Skin epidermis (tissue), 12 donors: Measurements from ENCODE around the gene SELENON.

Experiments
- H3K27ac ChIP-seq, 21 experiments: fragments of 200-600 bp; sonication (generic) in 11 of 21; one replicate each; pipeline ENCODE4 v1.5.0; 2020; ENCODE audit warnings: mild to moderate bottlenecking in 3 of 21, inconsistent platforms in 2 of 21, moderate library complexity in 2 of 21
- H3K4me3 ChIP-seq, 7 experiments: fragments of 200-600 bp; sonication (generic) in 2 of 7; one replicate each; pipeline ENCODE4 v1.5.0; 2020; ENCODE audit warnings: inconsistent platforms in 2 of 7, mild to moderate bottlenecking in 2 of 7, moderate library complexity in 1 of 7

SELENON gene

GRCh38 chr1:25804964-25805862 is 5.2 kb downstream of the SELENON start:
- Histone ChIP-seq H3K27ac (peak overlapping the region in 11 of 21 experiments; percentile 7 to 71 (median 60)), H3K4me3 (no peak overlapping the region)

DNA sequence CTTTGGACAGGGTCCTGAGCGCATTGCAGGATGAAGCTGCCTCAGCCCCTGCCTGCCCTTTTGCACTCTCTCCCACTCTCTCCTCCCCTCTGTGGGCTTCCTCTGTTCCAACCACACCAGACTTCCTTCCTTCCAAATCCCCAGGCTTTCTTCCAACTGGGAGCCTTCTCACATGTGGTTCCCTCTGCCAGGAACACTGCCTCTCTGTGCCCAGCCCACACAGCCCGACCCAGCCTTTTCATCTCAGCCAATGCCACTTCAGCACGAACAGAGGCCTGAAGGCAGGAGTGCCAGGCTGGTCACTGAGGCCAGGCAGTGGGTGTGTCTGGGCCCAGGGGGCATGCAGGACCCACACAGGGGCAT is 5.9 kb downstream of the SELENON start:
- Histone ChIP-seq H3K27ac (peak overlapping the region in 12 of 21 experiments; percentile 23 to 73 (median 62)), H3K4me3 (no peak overlapping the region)

DNA sequence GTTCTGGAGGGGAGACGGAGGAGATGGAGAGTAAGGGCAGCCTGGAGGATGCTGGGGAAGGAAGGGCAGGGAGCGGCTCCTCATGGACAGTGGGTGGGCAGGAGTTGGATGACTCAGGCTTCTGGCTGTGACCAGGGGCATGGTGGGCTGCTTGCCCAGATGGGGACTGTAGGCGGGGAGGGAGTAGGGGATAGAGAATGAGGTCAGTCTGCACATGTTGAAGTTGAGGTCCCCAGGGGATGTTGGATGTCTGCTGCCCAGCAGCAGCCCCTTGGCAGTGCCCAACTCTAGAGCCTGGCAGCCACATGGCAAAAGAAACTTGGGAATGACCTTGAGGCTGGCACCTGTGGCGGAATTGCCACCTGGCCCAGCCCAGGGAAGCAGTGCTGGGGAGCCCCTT is 6.4 kb downstream of the SELENON start:
- H3K27ac ChIP-seq = peak overlapping the region in 12 of 21 experiments; percentile 6 to 73 (median 62)
- no peak overlapping the region for H3K4me3 ChIP-seq

DNA sequence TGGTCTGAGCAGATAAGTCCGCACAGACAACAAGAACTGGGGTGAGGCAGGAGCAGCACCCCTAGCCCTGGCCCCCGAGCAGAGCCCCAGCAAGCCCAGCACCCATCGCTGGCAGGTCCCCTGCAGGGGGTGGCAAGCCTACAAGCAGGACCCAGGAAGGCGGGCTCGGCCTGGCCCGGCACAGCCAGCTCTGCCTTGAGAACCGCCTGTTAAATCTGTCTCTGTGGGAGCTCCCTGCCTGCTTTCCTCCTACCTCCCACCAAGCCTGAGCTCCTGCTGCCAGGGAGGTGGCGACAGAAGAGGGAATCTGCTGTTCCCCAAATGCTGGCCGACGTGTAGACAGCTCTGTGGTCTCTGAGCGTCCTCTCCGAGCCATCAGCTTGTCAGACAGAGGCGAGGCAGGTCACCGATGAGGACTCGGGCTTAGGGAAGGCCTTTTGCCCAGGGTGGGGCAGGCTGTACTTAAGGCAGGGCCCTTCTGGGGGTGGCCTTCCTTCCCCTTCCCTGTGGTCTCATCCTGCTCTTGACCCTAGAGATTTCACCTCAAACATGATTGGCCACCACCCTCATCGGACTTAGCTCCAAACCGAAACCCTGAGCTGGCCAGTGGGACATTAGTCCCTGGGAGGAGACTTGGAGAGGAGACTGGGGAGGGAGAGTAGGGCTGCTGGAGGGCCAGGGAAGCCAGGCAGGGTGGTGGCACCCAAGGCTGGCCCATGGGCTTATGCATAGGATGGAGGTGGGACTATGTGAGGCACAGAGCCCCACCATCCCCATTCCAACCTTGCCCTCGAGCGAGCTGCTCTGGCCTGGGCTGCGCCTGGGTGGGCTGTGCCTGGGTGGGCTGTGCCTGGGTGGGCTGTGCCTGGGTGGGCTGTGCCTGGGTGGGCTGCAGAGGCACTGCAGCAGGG is 7.7 kb downstream of the SELENON start:
- peak overlapping the region in 5 of 21 experiments; percentile 16 to 28 (median 18) for H3K27ac ChIP-seq
- no peak overlapping the region for H3K4me3 ChIP-seq

DNA sequence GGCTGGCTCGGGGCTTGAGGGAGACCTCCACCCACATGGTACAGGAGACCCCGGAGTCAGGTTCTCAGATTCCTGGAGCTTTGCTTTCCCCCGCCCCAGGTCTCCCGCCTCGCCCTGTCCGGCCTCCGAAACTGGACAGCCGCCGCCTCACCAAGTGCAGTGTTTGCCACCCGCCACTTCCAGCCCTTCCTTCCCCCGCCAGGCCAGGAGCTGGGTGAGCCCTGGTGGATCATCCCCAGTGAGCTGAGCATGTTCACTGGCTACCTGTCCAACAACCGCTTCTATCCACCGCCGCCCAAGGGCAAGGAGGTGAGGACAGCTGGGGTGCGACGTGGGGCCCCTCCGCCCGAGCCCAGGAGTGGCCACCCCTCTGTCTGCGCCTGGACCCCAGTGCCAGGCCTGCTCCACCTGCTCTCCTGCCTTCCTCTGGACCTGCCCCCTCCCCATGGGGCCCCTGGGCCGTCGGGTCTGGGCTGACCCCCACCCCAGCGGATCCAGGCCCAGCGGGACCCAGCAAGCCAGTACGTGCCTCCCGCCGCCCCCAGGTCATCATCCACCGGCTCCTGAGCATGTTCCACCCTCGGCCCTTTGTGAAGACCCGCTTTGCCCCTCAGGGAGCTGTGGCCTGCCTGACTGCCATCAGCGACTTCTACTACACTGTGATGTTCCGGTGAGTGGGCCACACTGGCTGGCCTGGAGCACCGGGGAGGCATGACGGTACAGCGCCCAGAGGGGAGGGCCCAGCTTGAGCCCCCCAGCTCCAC is 8.7 kb downstream of the SELENON start:
- no peak overlapping the region for H3K4me3 ChIP-seq
- peak overlapping the region in 2 of 21 experiments; percentile 28 to 39 for H3K27ac ChIP-seq

GRCh38 chr1:25809283-25809926 is 9.4 kb downstream of the SELENON start:
- Histone ChIP-seq H3K4me3 (no peak overlapping the region), H3K27ac (peak overlapping the region in 3 of 21 experiments; percentile 2 to 37 (median 31))

DNA sequence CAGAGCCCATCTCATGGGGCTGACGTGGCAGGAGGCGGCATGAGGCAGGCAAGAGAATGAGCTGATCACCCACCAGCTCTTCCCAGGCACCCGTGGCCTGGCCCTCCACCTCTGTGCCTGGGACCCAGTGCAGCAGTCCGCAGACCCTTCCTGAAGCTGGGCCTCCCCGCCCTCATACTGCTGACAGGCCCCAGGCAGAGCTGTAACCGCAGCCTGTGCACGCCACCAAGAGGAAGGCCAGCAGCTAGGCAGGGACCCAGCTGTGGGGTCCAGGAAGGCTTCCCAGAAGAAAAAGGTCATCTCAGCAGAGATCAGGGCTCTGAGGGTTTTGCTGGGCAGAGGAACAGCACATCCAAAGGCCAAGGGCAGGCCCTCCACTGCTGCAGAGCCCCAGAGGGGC is 9.9 kb downstream of the SELENON start:
- H3K27ac ChIP-seq = peak overlapping the region in 3 of 21 experiments; percentile 2 to 37 (median 31)
- no peak overlapping the region for H3K4me3 ChIP-seq

DNA sequence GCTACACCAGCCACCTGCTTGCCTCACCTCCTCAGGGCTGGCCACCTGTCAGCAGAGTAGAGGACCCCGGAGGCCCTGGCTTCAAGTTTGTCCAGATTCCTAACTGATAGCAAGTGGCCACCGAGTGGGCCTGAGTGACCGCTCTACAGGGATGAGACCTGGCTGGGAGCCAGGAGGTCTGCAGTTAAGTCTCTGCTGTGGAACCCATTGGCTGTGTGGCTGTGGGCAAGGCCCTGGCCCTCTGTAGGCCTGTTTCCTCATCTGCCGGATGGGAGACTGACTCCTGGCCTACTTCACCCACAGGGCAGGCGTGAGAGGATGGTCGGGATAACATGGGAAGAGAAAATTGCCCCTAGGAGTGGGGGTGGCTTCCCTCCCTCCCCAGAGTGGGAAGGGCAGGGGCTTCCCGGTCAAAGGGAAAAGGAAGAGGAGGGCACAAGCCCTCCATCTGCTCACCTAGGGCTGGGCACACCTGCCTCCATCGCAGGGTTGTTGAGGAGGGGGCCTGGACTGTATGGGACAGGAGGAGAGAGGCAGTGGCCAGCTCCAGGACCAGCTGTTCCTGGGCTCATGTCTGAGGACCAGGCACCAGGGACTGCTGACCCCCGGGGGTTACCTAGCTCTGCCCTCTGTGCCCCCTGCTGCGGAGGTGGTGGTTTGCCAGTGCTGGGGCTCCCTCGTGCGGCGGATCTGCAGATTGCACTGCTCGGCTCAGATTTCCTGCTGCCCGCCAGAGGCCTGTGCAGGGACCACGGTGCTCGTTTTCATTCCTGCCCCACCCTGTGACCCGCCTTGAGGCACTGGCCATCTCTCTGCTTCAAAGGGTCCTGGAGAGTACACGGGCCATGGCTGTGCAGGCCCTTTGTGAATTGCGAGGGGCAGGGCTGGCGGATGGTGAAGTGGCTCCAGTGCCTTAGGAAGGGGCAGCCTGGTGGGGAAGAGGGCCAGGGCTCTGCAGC is 10.6 kb downstream of the SELENON start:
- H3K27ac ChIP-seq = peak overlapping the region in 1 of 21 experiments; percentile 37
- no peak overlapping the region for H3K4me3 ChIP-seq

DNA sequence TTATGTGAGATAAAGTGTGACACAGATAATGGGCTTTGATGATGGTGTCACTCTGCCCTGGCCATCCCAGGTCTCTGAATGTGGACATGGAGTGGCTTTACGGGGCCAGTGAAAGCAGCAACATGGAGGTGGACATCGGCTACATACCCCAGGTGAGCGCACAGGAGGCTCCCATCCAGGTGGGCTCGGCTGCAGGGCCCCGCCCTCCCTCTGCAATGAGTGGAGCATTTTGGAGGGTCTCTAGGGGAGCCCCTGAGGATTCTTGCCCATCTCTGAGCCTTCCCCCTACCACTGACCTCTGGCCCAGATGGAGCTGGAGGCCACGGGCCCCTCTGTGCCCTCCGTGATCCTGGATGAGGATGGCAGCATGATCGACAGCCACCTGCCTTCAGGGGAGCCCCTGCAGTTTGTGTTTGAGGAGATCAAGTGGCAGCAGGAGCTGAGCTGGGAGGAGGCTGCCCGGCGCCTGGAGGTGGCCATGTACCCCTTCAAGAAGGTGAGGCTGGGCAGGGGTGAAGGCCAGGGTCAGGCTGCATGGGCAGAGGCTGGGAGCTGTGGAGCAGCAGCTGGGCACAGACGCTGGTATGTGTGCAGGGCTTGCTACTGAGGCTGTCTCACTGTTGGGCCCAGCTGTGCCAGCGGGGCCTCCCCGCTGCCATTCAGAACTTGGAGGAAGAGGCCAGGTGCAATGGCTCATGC is 11.5 kb downstream of the SELENON start:
- H3K4me3 ChIP-seq = no peak overlapping the region
- H3K27ac ChIP-seq = no peak overlapping the region

- H3K27ac ChIP-seq = no peak overlapping the region
Measured at GRCh38 chr1:25813071-25813733, 13.2 kb downstream of the SELENON start.

DNA sequence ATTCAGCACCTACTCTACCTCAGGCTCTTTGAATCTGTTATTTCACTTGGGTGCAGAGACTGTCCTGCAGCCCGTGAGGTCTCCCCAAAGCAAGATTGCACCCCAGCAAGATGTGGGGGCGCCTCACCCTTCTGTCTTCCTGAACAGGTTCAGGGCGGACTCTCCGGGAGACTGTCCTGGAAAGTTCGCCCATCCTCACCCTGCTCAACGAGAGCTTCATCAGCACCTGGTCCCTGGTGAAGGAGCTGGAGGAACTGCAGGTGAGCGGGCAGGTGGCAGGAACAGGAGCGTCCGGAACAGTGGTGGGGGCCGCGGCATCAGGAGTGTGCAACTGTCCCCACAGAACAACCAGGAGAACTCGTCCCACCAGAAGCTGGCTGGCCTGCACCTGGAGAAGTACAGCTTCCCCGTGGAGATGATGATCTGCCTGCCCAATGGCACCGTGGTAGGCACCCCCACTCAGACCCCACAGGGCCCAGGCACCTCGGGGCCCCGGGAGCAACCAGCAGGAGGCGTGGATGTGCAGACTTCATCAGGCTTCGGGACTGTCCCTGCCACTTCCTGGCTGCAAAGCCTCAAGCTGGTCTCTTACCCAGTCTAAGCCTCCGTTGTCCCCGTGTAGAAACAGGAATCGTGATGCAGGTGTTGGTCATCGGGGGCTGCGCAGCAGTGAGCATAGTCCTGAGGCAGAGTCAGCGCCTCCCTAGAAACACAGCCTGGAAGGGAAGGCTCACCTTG is 13.9 kb downstream of the SELENON start:
- Histone ChIP-seq H3K4me3 (no peak overlapping the region), H3K27ac (no peak overlapping the region)

More at GRCh38 chr1:25813071-25813733, 13.2 kb downstream of the SELENON start:
- H3K4me3 ChIP-seq = no peak overlapping the region

DNA sequence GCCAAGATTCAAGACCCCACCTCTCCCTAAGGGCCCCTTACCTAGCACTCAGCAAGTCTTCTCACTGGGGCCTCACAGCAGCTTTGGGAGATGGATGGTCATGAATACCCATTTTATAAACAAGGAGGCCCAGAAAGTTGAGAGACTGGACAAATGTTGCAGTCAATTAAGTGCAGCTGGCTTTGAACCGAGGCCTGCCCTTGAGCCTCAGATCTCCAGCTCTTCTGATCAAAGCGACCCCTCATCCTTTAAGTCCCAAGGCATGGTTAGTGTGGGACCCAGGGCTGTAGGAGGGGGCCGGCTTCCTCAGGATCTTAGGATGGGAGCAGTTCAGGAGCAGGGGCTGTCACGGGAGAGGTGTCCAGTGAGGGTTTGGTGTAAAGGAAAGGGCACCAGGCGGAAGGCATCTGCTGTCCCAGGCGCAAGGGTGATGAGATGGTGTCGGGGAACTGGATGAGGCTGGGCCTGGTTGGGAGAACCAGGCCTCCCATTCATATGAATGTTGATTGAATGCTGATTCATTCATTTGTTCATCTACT is 14.6 kb downstream of the SELENON start:
- no peak overlapping the region for H3K4me3 ChIP-seq
- H3K27ac ChIP-seq = no peak overlapping the region

DNA sequence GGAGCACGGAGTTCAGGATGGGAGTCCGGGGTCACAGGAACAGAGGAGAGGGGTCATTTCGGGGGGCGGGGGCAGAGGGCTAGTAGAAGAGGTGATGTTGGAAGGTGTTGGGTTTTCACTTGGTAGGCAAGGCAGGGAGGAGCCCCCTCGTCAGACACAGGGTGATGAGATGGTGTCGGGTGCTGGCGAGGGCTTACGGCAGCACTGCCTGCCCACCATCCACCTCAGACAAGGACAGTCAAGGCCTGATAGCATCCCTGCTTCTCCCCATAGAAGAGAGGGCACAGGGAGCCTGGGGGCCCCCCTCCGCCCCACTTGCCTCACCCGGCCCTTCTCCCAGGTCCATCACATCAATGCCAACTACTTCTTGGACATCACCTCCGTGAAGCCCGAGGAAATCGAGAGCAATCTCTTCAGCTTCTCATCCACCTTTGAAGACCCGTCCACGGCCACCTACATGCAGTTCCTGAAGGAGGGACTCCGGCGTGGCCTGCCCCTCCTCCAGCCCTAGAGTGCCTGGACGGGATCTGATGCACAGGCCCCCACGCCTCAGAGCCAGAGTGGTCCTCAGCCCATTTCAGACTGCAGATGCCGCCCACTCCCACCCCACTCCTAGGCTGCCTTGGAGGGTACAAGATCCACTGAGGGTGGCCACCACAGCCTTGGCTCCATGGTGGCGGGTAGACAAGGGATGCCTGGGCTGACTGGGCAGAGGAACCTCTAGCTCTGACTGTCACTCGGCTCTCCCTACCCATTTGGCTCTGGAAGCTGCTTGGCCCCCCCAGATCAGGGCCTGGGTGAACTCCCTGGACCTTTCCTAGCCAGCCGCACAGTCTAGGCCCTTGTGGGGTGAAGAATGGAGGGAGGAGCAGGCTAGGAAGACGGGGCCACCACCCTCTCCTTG is 15.5 kb downstream of the SELENON start:
- no peak overlapping the region for H3K4me3 ChIP-seq

DNA sequence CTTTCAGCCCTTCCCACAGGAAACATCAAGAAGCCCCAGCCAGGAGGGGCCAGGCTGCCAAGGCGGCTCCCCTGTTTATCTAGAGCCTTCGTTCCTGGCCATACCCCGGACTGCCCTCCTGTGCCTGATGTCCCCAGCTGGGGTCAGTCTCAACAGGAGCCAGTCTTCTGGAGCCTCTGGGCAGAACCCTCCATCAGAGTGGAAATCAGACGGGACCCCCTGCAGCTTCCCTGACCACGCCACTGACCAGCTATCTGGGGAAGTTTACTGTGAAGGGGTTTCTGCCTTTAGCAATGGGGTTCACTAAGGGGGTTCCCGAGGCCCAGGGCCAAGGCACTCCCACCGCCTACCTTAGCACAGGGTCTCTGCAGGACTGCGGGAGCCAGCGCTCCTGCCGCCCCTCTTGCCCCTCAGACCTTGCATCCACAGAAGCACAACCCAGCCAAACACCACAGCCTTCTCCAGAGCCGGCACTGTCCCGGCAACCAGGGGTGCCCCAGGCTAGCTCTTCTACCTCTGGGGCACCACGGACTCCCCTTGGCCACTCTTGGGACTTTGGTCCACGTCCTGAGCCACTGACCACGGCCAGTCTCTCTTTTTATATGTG is 16.2 kb downstream of the SELENON start:
- H3K4me3 ChIP-seq = no peak overlapping the region
- no peak overlapping the region for H3K27ac ChIP-seq

More for the DNA sequence above, 15.5 kb downstream of the SELENON start:
- H3K27ac ChIP-seq = no peak overlapping the region
